ENCODE data around the gene PRMT7.

DNA sequence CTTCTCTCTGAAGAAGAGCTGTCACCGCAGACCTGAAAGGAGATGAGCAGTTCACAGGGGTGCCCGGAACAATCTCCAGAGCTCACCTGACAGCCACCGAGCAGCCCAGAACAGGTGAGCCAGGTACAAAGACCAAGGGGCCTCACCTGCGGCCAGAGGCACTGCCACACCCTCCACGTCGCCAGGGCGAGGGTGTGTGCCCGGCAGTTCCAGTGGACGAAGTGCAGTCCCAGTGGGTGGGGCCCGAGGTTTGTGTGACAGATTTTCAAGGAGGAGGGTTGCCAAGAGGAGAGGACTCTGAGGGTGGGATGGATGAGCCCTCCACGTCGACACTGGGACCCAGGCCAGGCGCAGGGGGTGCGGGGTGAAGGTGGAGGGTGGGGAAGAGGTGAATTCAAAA is 75.8 kb downstream of the PRMT7 start:
- no peak for TF ChIP-seq FOXK1 (CRISPR knock-in tag; IDR thresholded peaks at IDR 0.05)
- TF ChIP-seq, protein P1, sequence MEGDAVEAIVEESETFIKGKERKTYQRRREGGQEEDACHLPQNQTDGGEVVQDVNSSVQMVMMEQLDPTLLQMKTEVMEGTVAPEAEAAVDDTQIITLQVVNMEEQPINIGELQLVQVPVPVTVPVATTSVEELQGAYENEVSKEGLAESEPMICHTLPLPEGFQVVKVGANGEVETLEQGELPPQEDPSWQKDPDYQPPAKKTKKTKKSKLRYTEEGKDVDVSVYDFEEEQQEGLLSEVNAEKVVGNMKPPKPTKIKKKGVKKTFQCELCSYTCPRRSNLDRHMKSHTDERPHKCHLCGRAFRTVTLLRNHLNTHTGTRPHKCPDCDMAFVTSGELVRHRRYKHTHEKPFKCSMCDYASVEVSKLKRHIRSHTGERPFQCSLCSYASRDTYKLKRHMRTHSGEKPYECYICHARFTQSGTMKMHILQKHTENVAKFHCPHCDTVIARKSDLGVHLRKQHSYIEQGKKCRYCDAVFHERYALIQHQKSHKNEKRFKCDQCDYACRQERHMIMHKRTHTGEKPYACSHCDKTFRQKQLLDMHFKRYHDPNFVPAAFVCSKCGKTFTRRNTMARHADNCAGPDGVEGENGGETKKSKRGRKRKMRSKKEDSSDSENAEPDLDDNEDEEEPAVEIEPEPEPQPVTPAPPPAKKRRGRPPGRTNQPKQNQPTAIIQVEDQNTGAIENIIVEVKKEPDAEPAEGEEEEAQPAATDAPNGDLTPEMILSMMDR (IDR thresholded peaks at IDR 0.05), result no peak
- TF ChIP-seq ESRRA (CRISPR knock-in tag; IDR thresholded peaks at IDR 0.05; ENCODE audit: borderline replicate concordance), result no peak
- TF ChIP-seq SP1 (CRISPR knock-in tag; conservative IDR thresholded peaks at IDR 0.05), result no peak
- TF ChIP-seq PRDM15 (CRISPR knock-in tag; IDR thresholded peaks at IDR 0.05), result no peak
- no peak for TF ChIP-seq NR2C2 (CRISPR knock-in tag; IDR thresholded peaks at IDR 0.05)
- TF ChIP-seq HMGXB4 (CRISPR knock-in tag; IDR thresholded peaks at IDR 0.05), result no peak
